ENCODE data around the gene MIPEP. TPM values are rescaled to one million over a fixed set of nuclear protein-coding genes. Genes with fewer than 3 reads are reported as not detected.

The MIPEP gene
- total RNA-seq, 1 experiment from 2014 or later, result 18.6 TPM

GRCh38 chr13:23769401-23769800, 119.8 kb downstream of the MIPEP start:
- Histone ChIP-seq H3K9me2 (ENCODE audit: insufficient read depth) (no peaks in the 10 kb centered on the region), H3K4me3 (no peak overlapping the region), H4K20me1 (ENCODE audit: insufficient read depth) (no peaks in the 10 kb centered on the region), H3K79me2 (ENCODE audit: low read depth) (no peaks in the 10 kb centered on the region), H3F3A (ENCODE audit: insufficient read depth, low read depth) (no peaks in the 10 kb centered on the region), H2AFZ (no peak overlapping the region), H3K27me3 (ENCODE audit: insufficient read depth, low read depth) (no peaks in the 10 kb centered on the region), H3K36me3 (ENCODE audit: low read depth) (no peaks in the 10 kb centered on the region), H3K9me3 (ENCODE audit: insufficient read depth, low read depth) (no peaks in the 10 kb centered on the region), H3K27ac (no peak overlapping the region), H3K4me2 (no peak overlapping the region), H3K4me1 (replicated peaks; ENCODE audit: insufficient read depth) (no peaks in the 10 kb centered on the region)
- TF ChIP-seq EZH2 (IDR thresholded peaks at IDR 0.05; ENCODE audit: low read depth), result no peak
- TF ChIP-seq CTCF (conservative IDR thresholded peaks at IDR 0.05), result no peak
- no peak for DNase-seq
- intact Hi-C loops (cut with micrococcal nuclease; ENCODE audit: unreplicated experiment), result no loop called here
- ChIA-PET POLR2A (ENCODE audit: unreplicated experiment) (no interaction called here), CTCF (no interaction called here)
- BruUV-seq (replicated peaks), result no TSS peak

DNA sequence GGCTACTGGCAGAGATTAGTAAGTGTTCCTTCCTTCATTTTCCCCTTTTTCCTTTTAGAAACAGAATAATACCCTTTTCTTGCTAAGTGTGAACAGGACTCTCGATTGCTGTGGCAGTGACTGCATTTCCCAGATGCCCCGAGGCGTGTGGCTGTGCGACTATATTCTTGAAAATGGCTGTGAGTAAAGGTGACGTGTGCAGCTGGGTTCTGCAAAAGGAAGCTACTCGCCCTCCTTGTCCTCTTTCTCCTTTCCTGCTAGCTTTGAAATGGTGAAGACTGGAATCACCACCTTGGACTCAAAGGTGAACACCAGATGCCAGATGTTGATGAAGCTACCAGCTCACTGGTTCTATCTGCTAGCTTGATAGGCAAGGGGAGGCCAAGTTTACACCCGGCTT, 121.4 kb downstream of the MIPEP start:
- POLR2A ChIA-PET (ENCODE audit: unreplicated experiment), result no interaction called here
- no peaks in the 10 kb centered on the region for H3K9me3 ChIP-seq (ENCODE audit: insufficient read depth, low read depth)
- TF ChIP-seq CTCF (conservative IDR thresholded peaks at IDR 0.05), result no peak
- TF ChIP-seq EZH2 (IDR thresholded peaks at IDR 0.05; ENCODE audit: low read depth), result no peak
- CTCF ChIA-PET, result no interaction called here
- H3F3A ChIP-seq (ENCODE audit: insufficient read depth, low read depth), result no peaks in the 10 kb centered on the region
- H3K79me2 ChIP-seq (ENCODE audit: low read depth), result no peaks in the 10 kb centered on the region
- no peak overlapping the region for H3K27ac ChIP-seq
- intact Hi-C loops (cut with micrococcal nuclease; ENCODE audit: unreplicated experiment), result no loop called here
- H2AFZ ChIP-seq, result no peak overlapping the region
- no peak for DNase-seq
- no TSS peak for BruUV-seq (replicated peaks)
- H3K9me2 ChIP-seq (ENCODE audit: insufficient read depth), result no peaks in the 10 kb centered on the region
- H4K20me1 ChIP-seq (ENCODE audit: insufficient read depth), result no peaks in the 10 kb centered on the region
- no peaks in the 10 kb centered on the region for H3K36me3 ChIP-seq (ENCODE audit: low read depth)
- no peak overlapping the region for H3K4me3 ChIP-seq
- no peaks in the 10 kb centered on the region for H3K27me3 ChIP-seq (ENCODE audit: insufficient read depth, low read depth)
- no peaks in the 10 kb centered on the region for H3K4me1 ChIP-seq (replicated peaks; ENCODE audit: insufficient read depth)
- H3K4me2 ChIP-seq, result no peak overlapping the region

- H3F3A ChIP-seq (ENCODE audit: insufficient read depth, low read depth), result no peaks in the 10 kb centered on the region
- no peak for TF ChIP-seq EZH2 (IDR thresholded peaks at IDR 0.05; ENCODE audit: low read depth)
- no peak for TF ChIP-seq CTCF (conservative IDR thresholded peaks at IDR 0.05)
- no peak overlapping the region for H3K4me3 ChIP-seq
- H3K4me1 ChIP-seq (replicated peaks; ENCODE audit: insufficient read depth), result no peaks in the 10 kb centered on the region
- no TSS peak for BruUV-seq (replicated peaks)
- H3K9me3 ChIP-seq (ENCODE audit: insufficient read depth, low read depth), result no peaks in the 10 kb centered on the region
- no peaks in the 10 kb centered on the region for H3K36me3 ChIP-seq (ENCODE audit: low read depth)
- H3K27me3 ChIP-seq (ENCODE audit: insufficient read depth, low read depth), result no peaks in the 10 kb centered on the region
- no peaks in the 10 kb centered on the region for H3K79me2 ChIP-seq (ENCODE audit: low read depth)
- ChIA-PET POLR2A (ENCODE audit: unreplicated experiment) (no interaction called here), CTCF (no interaction called here)
- no peak overlapping the region for H3K4me2 ChIP-seq
- intact Hi-C loops (cut with micrococcal nuclease; ENCODE audit: unreplicated experiment), result no loop called here
- no peaks in the 10 kb centered on the region for H4K20me1 ChIP-seq (ENCODE audit: insufficient read depth)
- DNase-seq, result no peak
- no peaks in the 10 kb centered on the region for H3K9me2 ChIP-seq (ENCODE audit: insufficient read depth)
- no peak overlapping the region for H3K27ac ChIP-seq
- no peak overlapping the region for H2AFZ ChIP-seq
These were observed 122.3 kb downstream of the MIPEP start for GRCh38 chr13:23766939-23767338.

Measured in PC-9 (cell line).